GM19239 (cell line): ENCODE data around the gene RPL29.
A peak's percentile ranks its signal among the peaks of the same experiment; 100 is the strongest.
"Not testable (repeated sequence)": the region's sequence is repeated elsewhere in the genome, so short reads cannot be mapped to it uniquely, and the experiment has no call there.

Experiments used
- DNase-seq: peaks from one replicate; pipeline ENCODE4 v3.0.0; 2011; ENCODE audit warnings: low spot score; ENCODE audit not compliant: insufficient read length
- FAIRE-seq: peaks from 2 replicates; lab custom pipeline; 2011; peaks lifted over from hg19 to GRCh38; lab: Jason Lieb, UNC

Gene RPL29

GRCh38 chr3:51995346-51996163 lies at the start of gene RPL29:
RPL29 (minus strand) TSS chr3:51995895; CDS start chr3:51995461, 434 bp downstream.
- DNase-seq (peak; percentile 95), FAIRE-seq (peak; percentile 95)

- no peak for DNase-seq
- FAIRE-seq, result no peak
Measured at GRCh38 chr3:52044869-52045619, 49.3 kb upstream of the RPL29 start.

GRCh38 chr3:52043750-52044149 lies 48.1 kb upstream of the RPL29 start:
- FAIRE-seq, result no peak
- DNase-seq, result no peak

- not testable (repeated sequence) for FAIRE-seq
Measured at GRCh38 chr3:52043039-52043438, 47.3 kb upstream of the RPL29 start.

GRCh38 chr3:52041118-52041731 lies 45.5 kb upstream of the RPL29 start:
- DNase-seq (no peak), FAIRE-seq (no peak)

More at GRCh38 chr3:52043039-52043438, 47.3 kb upstream of the RPL29 start:
- DNase-seq, result not testable (repeated sequence)

- no peak for DNase-seq
- FAIRE-seq, result no peak
Measured at GRCh38 chr3:52040600-52040999, 44.9 kb upstream of the RPL29 start.

- no peak for FAIRE-seq
- no peak for DNase-seq
Measured at GRCh38 chr3:52039846-52040245, 44.2 kb upstream of the RPL29 start.

- FAIRE-seq (no peak), DNase-seq (no peak)
Measured at GRCh38 chr3:52039426-52039825, 43.7 kb upstream of the RPL29 start.

- FAIRE-seq, result no peak
- no peak for DNase-seq
Measured at GRCh38 chr3:52038227-52038626, 42.5 kb upstream of the RPL29 start.

- no peak for FAIRE-seq
- DNase-seq, result no peak
Measured at GRCh38 chr3:52037291-52037690, 41.6 kb upstream of the RPL29 start.

GRCh38 chr3:52036829-52037228 lies 41.1 kb upstream of the RPL29 start:
- FAIRE-seq (no peak), DNase-seq (no peak)

- FAIRE-seq (peak; percentile 28), DNase-seq (no peak)
Measured at GRCh38 chr3:52036222-52036694, 40.6 kb upstream of the RPL29 start.

GRCh38 chr3:52034651-52035050 lies 39.0 kb upstream of the RPL29 start:
- no peak for DNase-seq
- FAIRE-seq, result no peak

GRCh38 chr3:52034212-52034611 lies 38.5 kb upstream of the RPL29 start:
- FAIRE-seq, result no peak
- DNase-seq, result no peak

- DNase-seq, FAIRE-seq: not testable (repeated sequence)
Measured at GRCh38 chr3:52033748-52034147, 38.1 kb upstream of the RPL29 start.

- no peak for FAIRE-seq
- DNase-seq, result no peak
Measured at GRCh38 chr3:52032702-52033408, 37.2 kb upstream of the RPL29 start.

- FAIRE-seq (no peak), DNase-seq (no peak)
Measured at GRCh38 chr3:52031896-52032295, 36.2 kb upstream of the RPL29 start.

GRCh38 chr3:52030714-52031310 lies 35.1 kb upstream of the RPL29 start:
- no peak for DNase-seq
- FAIRE-seq, result no peak

GRCh38 chr3:52029535-52029934 lies 33.8 kb upstream of the RPL29 start:
- DNase-seq (no peak), FAIRE-seq (no peak)

GRCh38 chr3:52029053-52029452 lies 33.4 kb upstream of the RPL29 start:
- DNase-seq (no peak), FAIRE-seq (no peak)
